PC-9 (cell line): Measurements from ENCODE around the gene IAH1.

Experiments
- EZH2 ChIP-seq: fragments of 200-600 bp; sonication (generic); IDR thresholded peaks from 2 replicates; pipeline ENCODE4 v1.8.0; 2017; ENCODE audit warnings: antibody characterized with exemption, low read depth
- TF ChIP-seq, protein P1 (sequence below): fragments of 200-600 bp; sonication (generic); conservative IDR thresholded peaks from 2 replicates; pipeline ENCODE4 v1.6.1; 2017; ENCODE audit warnings: mixed run types, antibody characterized with exemption, mild to moderate bottlenecking, moderate library complexity

DNA sequence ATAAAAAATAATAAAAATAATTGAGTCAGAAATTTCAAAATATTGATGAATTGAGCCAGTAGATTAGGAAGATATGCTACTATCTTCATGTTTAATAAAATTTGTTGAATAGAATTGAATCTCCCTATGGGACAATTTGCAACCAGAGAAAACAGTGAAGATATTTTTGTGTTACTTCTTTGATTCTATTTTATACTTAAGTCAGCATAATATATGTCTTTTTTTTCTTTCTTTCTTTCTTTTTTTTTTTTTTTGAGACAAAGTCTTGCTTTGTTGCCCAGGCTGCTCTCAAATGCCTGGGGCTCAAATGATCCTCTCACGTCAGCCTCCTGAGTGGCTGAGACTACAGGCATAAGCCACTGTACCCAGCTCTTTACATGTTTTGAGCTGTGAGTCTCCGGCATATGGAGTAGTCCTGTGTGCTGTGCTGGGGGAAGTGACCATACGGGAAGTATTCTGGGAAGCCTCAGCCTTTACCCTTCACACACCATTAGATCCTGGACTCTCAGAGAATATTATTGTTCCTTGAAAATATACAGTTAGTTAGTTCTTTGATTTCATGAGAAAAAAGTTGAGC is 13.8 kb upstream of the IAH1 start:
- TF ChIP-seq, protein P1, sequence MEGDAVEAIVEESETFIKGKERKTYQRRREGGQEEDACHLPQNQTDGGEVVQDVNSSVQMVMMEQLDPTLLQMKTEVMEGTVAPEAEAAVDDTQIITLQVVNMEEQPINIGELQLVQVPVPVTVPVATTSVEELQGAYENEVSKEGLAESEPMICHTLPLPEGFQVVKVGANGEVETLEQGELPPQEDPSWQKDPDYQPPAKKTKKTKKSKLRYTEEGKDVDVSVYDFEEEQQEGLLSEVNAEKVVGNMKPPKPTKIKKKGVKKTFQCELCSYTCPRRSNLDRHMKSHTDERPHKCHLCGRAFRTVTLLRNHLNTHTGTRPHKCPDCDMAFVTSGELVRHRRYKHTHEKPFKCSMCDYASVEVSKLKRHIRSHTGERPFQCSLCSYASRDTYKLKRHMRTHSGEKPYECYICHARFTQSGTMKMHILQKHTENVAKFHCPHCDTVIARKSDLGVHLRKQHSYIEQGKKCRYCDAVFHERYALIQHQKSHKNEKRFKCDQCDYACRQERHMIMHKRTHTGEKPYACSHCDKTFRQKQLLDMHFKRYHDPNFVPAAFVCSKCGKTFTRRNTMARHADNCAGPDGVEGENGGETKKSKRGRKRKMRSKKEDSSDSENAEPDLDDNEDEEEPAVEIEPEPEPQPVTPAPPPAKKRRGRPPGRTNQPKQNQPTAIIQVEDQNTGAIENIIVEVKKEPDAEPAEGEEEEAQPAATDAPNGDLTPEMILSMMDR, result no peak
- TF ChIP-seq EZH2, result no peak
